K562 (cell line): ENCODE measurements around the gene MIEF2. TPM values are rescaled to one million over a fixed set of nuclear protein-coding genes. Genes with fewer than 3 reads are reported as not detected.
A peak's percentile ranks its signal among the peaks of the same experiment; 100 is the strongest.

Experiments
- FOXP1 ChIP-seq: sonication (generic); formaldehyde crosslinking; IDR thresholded peaks from 2 replicates; pipeline ENCODE4 v1.8.0; 2022; ENCODE audit warnings: mild to moderate bottlenecking, missing genetic modification reagents
- GTF2F1 ChIP-seq: IDR thresholded peaks from 2 replicates; pipeline ENCODE4 v1.6.1; 2011; ENCODE audit warnings: low read depth, low read length, improper control_type of control experiment
- KAT7 ChIP-seq: sonication (generic); formaldehyde crosslinking; IDR thresholded peaks from 2 replicates; pipeline ENCODE4 v1.8.0; 2022; ENCODE audit warnings: missing genetic modification reagents, mild to moderate bottlenecking, borderline replicate concordance
- KDM1A ChIP-seq, 2 experiments: fragments of 450-650 bp; IDR thresholded peaks; 2 replicates each; pipeline ENCODE4 v1.6.1; 2016; ENCODE audit warnings: mild to moderate bottlenecking in 2 of 2
- MEF2D ChIP-seq: conservative IDR thresholded peaks from 2 replicates; pipeline ENCODE4 v1.6.1; 2016; ENCODE audit warnings: low read depth, missing genetic modification characterization, missing compliant biosample characterization
- NCOA2 ChIP-seq, 2 experiments: fragments of 450-650 bp; IDR thresholded peaks; 2 replicates each; pipeline ENCODE4 v1.6.1; 2018; ENCODE audit warnings: mild to moderate bottlenecking in 2 of 2, moderate library complexity in 1 of 2; ENCODE audit not compliant: partially characterized antibody in 2 of 2
- NFYB ChIP-seq: IDR thresholded peaks from 2 replicates; pipeline ENCODE4 v1.6.1; 2011; ENCODE audit warnings: mild to moderate bottlenecking, moderate library complexity; ENCODE audit not compliant: insufficient read length; ENCODE audit errors: extremely low read depth
- NR4A1 ChIP-seq, 2 experiments: fragments of 250-450 bp in 1 of 2; fragments of 450-650 bp in 1 of 2; sonication (Bioruptor Pico) in 1 of 2; IDR thresholded peaks; 2 replicates each; pipeline versions ENCODE4 v1.4.0 to v1.6.1; 2016 to 2020; ENCODE audit warnings: mild to moderate bottlenecking in 2 of 2, missing compliant biosample characterization in 1 of 2, missing genetic modification characterization in 1 of 2, moderate library complexity in 1 of 2
- PHB2 ChIP-seq: fragments of 450-650 bp; IDR thresholded peaks from 2 replicates; pipeline ENCODE4 v1.6.1; 2017; ENCODE audit warnings: low read depth
- POLR2AphosphoS5 ChIP-seq: IDR thresholded peaks from 2 replicates; pipeline ENCODE4 v1.6.1; 2011; ENCODE audit warnings: mild to moderate bottlenecking, low read depth, low read length, moderate library complexity; ENCODE audit not compliant: control insufficient read depth, insufficient read depth
- POU5F1 ChIP-seq: fragments of 150-350 bp; IDR thresholded peaks from 2 replicates; pipeline ENCODE4 v1.6.1; 2014; ENCODE audit warnings: borderline replicate concordance, low read length, low read depth, mild to moderate bottlenecking; ENCODE audit not compliant: partially characterized antibody
- SAP30 ChIP-seq: fragments of 200-600 bp; sonication (generic); IDR thresholded peaks from 2 replicates; pipeline ENCODE4 v1.6.1; 2012; ENCODE audit warnings: borderline replicate concordance, low read depth, mild to moderate bottlenecking, moderate library complexity, low read length, control low read depth, inconsistent platforms; ENCODE audit not compliant: insufficient read depth, poor library complexity, severe bottlenecking
- SMARCB1 ChIP-seq: IDR thresholded peaks from 2 replicates; pipeline ENCODE4 v1.6.1; 2011; ENCODE audit warnings: improper control_type of control experiment, low read depth; ENCODE audit not compliant: insufficient read length
- SP2 ChIP-seq: IDR thresholded peaks from 2 replicates; pipeline ENCODE4 v1.6.1; 2011; ENCODE audit warnings: mild to moderate bottlenecking, low read depth, low read length, moderate library complexity; ENCODE audit not compliant: poor library complexity, severe bottlenecking; ENCODE audit errors: extremely low read depth
- TEAD4 ChIP-seq, 2 experiments: sonication (generic) in 1 of 2; formaldehyde crosslinking in 1 of 2; IDR thresholded peaks; 2 replicates each; pipeline versions ENCODE4 v1.6.1 to v1.8.0; 2012 to 2022; ENCODE audit warnings: borderline replicate concordance in 1 of 2, inconsistent platforms in 1 of 2, low read length in 1 of 2, mild to moderate bottlenecking in 1 of 2, missing genetic modification reagents in 1 of 2
- XRCC3 ChIP-seq: fragments of 450-650 bp; IDR thresholded peaks from 2 replicates; pipeline ENCODE4 v1.6.1; 2017; ENCODE audit warnings: mild to moderate bottlenecking, moderate library complexity
- ZNF347 ChIP-seq: fragments of 450-650 bp; formaldehyde crosslinking; IDR thresholded peaks from 2 replicates; pipeline ENCODE4 v1.4.0; 2020; ENCODE audit warnings: low read depth, mild to moderate bottlenecking, moderate library complexity
- ZNF586 ChIP-seq: fragments of 450-650 bp; formaldehyde crosslinking; conservative IDR thresholded peaks from 2 replicates; pipeline ENCODE4 v1.4.0; 2020; ENCODE audit warnings: mild to moderate bottlenecking, moderate library complexity
- ZNF717 ChIP-seq: fragments of 250-450 bp; sonication (Bioruptor Pico); IDR thresholded peaks from 2 replicates; pipeline ENCODE4 v1.5.0; 2021
- ZSCAN32 ChIP-seq: fragments of 450-650 bp; formaldehyde crosslinking; IDR thresholded peaks from 2 replicates; pipeline ENCODE4 v1.4.0; 2020; ENCODE audit warnings: mild to moderate bottlenecking, moderate library complexity
- polyA plus RNA-seq, 8 experiments: library from polyadenylated mRNA; depleted of rRNA in 4 of 8; stranded (reverse) in 5 of 8; unstranded in 3 of 8; fragments of >200 nt; fragmentation: Nextera tagmentation in 2 of 8; fragmentation: Illumina TruSeq in 1 of 8; extraction: Ambion mirVana in 2 of 8; extraction: Trizol in 1 of 8; gene quantifications; 2 replicates each; pipeline versions ENCODE4 v1.2.1 to v1.2.3, GENCODE V29; 2011 to 2014; ENCODE audit warnings: inconsistent platforms in 1 of 8, missing spikeins in 1 of 8
- total RNA-seq, 7 experiments: library from RNA; depleted of rRNA in 6 of 7; stranded (reverse); fragments of >200 nt in 6 of 7; fragmentation: Illumina TruSeq in 2 of 7; extraction: Trizol in 2 of 7; gene quantifications; 2 replicates each; pipeline versions ENCODE4 v1.2.1 to v1.2.3, GENCODE V29; 2011 to 2021; ENCODE audit warnings: low replicate concordance in 1 of 7
- TF ChIP-seq, protein P1 (sequence below): fragments of 250-450 bp; sonication (Bioruptor Pico); IDR thresholded peaks from 2 replicates; pipeline ENCODE4 v1.5.0; 2020; ENCODE audit warnings: mild to moderate bottlenecking, borderline replicate concordance
- TF ChIP-seq, protein P2 (sequence below): sonication (generic); formaldehyde crosslinking; IDR thresholded peaks from 2 replicates; pipeline ENCODE4 v1.9.0; 2022; ENCODE audit warnings: mild to moderate bottlenecking, missing genetic modification reagents
- TF ChIP-seq, protein P3 (sequence below): fragments of 450-650 bp; conservative IDR thresholded peaks from 2 replicates; pipeline ENCODE4 v1.6.1; 2016; ENCODE audit warnings: missing genetic modification characterization, low read depth, mild to moderate bottlenecking, control low read depth, missing compliant biosample characterization

MIEF2 gene
- total and polyA plus RNA-seq, 9 of the 15 experiments (the other 6 are each of a cell fraction or from before 2014, with no cell fraction given): 0.10 to 8.2 (median 2.4) TPM

DNA sequence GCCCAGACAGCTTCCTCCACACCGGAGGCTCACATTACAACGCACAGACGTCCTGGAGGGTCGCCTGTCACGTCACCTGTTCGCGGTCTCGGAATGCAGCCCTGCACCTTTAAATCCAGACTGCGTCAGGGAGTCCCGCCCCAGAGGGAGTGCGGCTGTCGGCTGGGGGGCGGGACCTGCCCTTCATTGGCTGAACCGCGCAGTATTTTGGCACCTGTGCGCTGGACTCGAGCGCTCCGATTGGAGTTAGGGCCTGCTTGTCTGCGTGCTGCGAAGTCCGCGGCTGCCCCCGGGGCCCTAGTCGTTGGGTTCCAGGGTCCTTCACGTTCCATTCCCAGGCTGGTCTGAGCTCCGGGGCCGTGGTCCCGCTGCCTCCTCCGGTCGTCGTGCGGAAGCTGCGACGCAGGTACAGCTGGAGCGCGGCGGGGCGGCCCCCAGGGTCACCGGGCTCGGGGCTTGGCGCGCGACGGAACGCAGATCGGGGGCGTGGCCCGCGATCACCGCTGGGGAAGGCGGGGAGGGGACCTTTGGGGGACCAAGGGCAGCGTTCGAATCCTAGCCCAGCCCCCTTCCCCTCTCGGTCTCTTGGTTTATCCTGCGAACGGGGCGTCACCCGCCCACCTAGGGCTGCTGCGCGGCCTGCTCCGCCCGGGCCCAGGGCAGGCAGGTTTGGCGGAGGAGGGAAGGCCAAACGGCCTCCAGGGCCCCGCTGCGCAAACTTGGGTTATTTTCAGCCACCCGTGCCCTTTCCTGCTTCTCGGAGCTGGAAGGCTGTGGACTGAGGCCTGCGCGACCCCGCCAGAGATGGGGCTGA, at the start of gene MIEF2 (continued):
- no peak for TF ChIP-seq GTF2F1
- TF ChIP-seq SP2: peak; percentile 67
- no peak for TF ChIP-seq PHB2
- no peak for TF ChIP-seq NR4A1 (CRISPR knock-in tag; IDR thresholded peaks at IDR 0.05)
- TF ChIP-seq NR4A1 (tag; IDR thresholded peaks at IDR 0.05): no peak
- no peak for TF ChIP-seq NCOA2 (IDR thresholded peaks at IDR 0.05; ENCODE audit: partially characterized antibody in 2 of 2)
- no peak for TF ChIP-seq XRCC3
- no peak for TF ChIP-seq POU5F1
- no peak for TF ChIP-seq POLR2AphosphoS5
- no peak for TF ChIP-seq SAP30
- TF ChIP-seq MEF2D (tag): no peak
- TF ChIP-seq, protein P1, sequence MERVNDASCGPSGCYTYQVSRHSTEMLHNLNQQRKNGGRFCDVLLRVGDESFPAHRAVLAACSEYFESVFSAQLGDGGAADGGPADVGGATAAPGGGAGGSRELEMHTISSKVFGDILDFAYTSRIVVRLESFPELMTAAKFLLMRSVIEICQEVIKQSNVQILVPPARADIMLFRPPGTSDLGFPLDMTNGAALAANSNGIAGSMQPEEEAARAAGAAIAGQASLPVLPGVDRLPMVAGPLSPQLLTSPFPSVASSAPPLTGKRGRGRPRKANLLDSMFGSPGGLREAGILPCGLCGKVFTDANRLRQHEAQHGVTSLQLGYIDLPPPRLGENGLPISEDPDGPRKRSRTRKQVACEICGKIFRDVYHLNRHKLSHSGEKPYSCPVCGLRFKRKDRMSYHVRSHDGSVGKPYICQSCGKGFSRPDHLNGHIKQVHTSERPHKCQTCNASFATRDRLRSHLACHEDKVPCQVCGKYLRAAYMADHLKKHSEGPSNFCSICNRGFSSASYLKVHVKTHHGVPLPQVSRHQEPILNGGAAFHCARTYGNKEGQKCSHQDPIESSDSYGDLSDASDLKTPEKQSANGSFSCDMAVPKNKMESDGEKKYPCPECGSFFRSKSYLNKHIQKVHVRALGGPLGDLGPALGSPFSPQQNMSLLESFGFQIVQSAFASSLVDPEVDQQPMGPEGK (CRISPR knock-in tag): no peak
- TF ChIP-seq NFYB: peak; percentile 78
- no peak for TF ChIP-seq ZNF586
- no peak for TF ChIP-seq KDM1A (IDR thresholded peaks at IDR 0.05)
- TF ChIP-seq FOXP1 (CRISPR knock-in tag): no peak
- TF ChIP-seq ZNF347 (CRISPR knock-in tag): no peak
- peak; percentile 41 for TF ChIP-seq TEAD4 (IDR thresholded peaks at IDR 0.05; ENCODE audit: low read length)
- TF ChIP-seq TEAD4 (CRISPR knock-in tag; IDR thresholded peaks at IDR 0.05; ENCODE audit: borderline replicate concordance): no peak
- TF ChIP-seq SMARCB1: no peak
- TF ChIP-seq ZNF717 (CRISPR knock-in tag): no peak
- TF ChIP-seq, protein P2, sequence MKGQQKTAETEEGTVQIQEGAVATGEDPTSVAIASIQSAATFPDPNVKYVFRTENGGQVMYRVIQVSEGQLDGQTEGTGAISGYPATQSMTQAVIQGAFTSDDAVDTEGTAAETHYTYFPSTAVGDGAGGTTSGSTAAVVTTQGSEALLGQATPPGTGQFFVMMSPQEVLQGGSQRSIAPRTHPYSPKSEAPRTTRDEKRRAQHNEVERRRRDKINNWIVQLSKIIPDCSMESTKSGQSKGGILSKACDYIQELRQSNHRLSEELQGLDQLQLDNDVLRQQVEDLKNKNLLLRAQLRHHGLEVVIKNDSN (CRISPR knock-in tag): peak; percentile 63
- TF ChIP-seq, protein P3, sequence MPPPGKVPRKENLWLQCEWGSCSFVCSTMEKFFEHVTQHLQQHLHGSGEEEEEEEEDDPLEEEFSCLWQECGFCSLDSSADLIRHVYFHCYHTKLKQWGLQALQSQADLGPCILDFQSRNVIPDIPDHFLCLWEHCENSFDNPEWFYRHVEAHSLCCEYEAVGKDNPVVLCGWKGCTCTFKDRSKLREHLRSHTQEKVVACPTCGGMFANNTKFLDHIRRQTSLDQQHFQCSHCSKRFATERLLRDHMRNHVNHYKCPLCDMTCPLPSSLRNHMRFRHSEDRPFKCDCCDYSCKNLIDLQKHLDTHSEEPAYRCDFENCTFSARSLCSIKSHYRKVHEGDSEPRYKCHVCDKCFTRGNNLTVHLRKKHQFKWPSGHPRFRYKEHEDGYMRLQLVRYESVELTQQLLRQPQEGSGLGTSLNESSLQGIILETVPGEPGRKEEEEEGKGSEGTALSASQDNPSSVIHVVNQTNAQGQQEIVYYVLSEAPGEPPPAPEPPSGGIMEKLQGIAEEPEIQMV: no peak
- no peak for TF ChIP-seq KAT7
- TF ChIP-seq ZSCAN32: no peak
